Lung microvascular endothelial cell (primary cell): Measurements from ENCODE around the gene ARL14. TPM values are rescaled to one million over a fixed set of nuclear protein-coding genes. Genes with fewer than 3 reads are reported as not detected.

ENCODE experiments used
- DNase-seq, 2 donors: peaks; one replicate each; pipeline versions ENCODE4 v3.0.0 to v3.0.0-alpha.2; 2010; ENCODE audit warnings: low read depth in 2 of 2
- total RNA-seq: library from RNA; depleted of rRNA; stranded (reverse); fragments of >200 nt; gene quantifications from 2 replicates; pipeline ENCODE4 v1.2.1, GENCODE V29; 2014

Gene ARL14
- total RNA-seq, 1 donor from 2014 or later: not detected

DNA sequence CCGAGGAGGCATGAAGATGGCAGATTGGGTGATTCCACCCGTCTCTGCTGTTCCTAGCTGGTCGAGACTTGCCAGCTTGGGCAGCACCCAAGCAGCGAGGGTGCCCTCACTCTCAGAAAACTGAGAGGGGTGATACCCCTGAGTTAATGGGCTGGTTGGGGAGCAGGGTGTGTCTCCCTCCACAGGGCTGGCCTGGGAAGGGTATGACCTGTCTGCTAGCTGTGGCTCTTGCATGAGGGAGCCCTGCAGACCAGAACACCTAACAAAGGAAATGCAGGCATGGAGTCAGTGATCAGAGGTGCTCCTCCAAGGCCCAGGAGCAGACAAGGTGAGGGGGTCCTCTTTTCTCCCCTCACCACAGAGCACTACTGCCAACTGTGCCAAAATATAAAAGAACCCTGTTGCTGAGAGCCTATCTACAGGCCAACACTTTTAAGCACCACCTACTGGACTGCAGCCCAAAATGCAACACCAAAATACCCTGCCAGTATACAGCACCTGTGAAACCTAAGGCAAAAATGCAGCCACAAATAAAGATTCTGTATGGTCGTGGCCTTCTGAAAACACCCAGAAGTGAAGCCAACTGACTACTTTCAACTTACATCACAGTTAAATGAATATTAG is 43.3 kb downstream of the ARL14 start:
- peak in 1 of 2 donors; percentile 1 for DNase-seq

DNA sequence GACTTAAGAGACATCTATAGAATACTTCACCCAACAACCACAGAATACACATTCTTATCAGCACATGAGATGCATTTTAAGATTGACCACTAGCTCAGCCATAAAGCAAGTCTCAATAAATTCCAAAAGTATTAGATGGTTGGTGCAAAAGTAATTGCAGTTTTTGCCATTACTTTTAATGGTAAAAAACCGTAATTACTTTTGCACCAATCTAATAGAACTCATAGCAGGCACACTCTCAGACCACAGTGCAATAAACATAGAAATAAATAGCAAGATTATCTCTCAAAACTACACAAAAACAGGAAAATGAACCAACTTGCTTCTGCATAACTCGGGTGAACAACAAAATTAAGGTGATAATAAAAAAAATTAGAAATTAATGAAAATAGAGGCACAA is 45.4 kb downstream of the ARL14 start:
- DNase-seq: no peak

DNA sequence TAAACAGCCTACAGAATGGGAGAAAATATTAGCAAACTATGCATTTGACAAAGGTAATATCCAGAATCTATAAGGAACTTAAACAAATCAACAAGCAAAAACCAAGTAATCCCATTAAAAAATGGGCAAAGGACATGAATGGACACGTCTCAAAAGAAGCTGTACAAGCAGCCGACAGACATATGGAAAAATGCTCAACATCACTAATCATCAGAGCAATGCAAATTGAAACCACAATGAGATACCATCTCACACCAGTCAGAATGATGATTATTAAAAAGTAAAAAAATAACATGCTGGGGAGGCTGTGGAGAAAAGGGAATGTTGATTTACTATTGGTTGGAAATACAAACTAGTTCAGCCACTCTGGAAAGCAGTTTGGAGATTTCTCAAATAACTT is 48.4 kb downstream of the ARL14 start:
- no peak for DNase-seq

Other genes with a start within 250 kb of the ARL14 start
- gene TRIM59, start 227.4 kb upstream of the ARL14 start, total RNA-seq: 9.9 and 13.1 TPM in 2 replicates
- gene KPNA4, start 111.6 kb upstream of the ARL14 start, total RNA-seq: 19.6 and 20.2 TPM in 2 replicates
- gene PPM1L, start 79.1 kb downstream of the ARL14 start, total RNA-seq: 0.44 and 0.99 TPM in 2 replicates